Astrocyte (in vitro differentiated cells and primary cell): ENCODE measurements around the gene PPP1CC. TPM values are rescaled to one million over a fixed set of nuclear protein-coding genes. Genes with fewer than 3 reads are reported as not detected.

ENCODE experiments used
- DNase-seq: peaks from one replicate; pipeline ENCODE4 v3.0.0-alpha.2; 2010; ENCODE audit warnings: low read depth
- FAIRE-seq: peaks from 2 replicates; lab custom pipeline; 2011; peaks lifted over from hg19 to GRCh38; lab: Jason Lieb, UNC
- H2AFZ ChIP-seq: 2 replicates; pipeline ENCODE4 v1.6.0; 2012; ENCODE audit warnings: low read depth, low read length, inconsistent platforms
- H3K27ac ChIP-seq: 2 replicates; pipeline ENCODE4 v1.5.1; 2011; ENCODE audit warnings: low read depth, low read length, inconsistent platforms
- H3K27me3 ChIP-seq: 2 replicates; pipeline ENCODE4 v1.6.0; 2011; ENCODE audit warnings: low read length, inconsistent platforms; ENCODE audit not compliant: insufficient read depth
- H3K36me3 ChIP-seq: 2 replicates; pipeline ENCODE4 v1.5.1; 2011; ENCODE audit warnings: low read length, inconsistent platforms; ENCODE audit not compliant: insufficient read depth
- H3K4me1 ChIP-seq: 2 replicates; pipeline ENCODE4 v1.5.1; 2011; ENCODE audit warnings: low read length, inconsistent platforms; ENCODE audit not compliant: insufficient read depth
- H3K4me2 ChIP-seq: 2 replicates; pipeline ENCODE4 v1.6.0; 2012; ENCODE audit warnings: low read length, inconsistent platforms
- H3K4me3 ChIP-seq: 2 replicates; pipeline ENCODE4 v1.5.1; 2011; ENCODE audit warnings: low read depth, mild to moderate bottlenecking, low read length, inconsistent platforms; ENCODE audit not compliant: insufficient read depth
- H3K79me2 ChIP-seq: 2 replicates; pipeline ENCODE4 v1.6.0; 2012; ENCODE audit warnings: mild to moderate bottlenecking, low read length, inconsistent platforms; ENCODE audit not compliant: insufficient read depth
- H3K9ac ChIP-seq: 2 replicates; pipeline ENCODE4 v1.6.0; 2012; ENCODE audit warnings: mild to moderate bottlenecking, low read length, inconsistent platforms
- H3K9me3 ChIP-seq: 2 replicates; pipeline ENCODE4 v1.5.1; 2012; ENCODE audit warnings: low read depth, mild to moderate bottlenecking, low read length, inconsistent platforms; ENCODE audit not compliant: insufficient read depth
- H4K20me1 ChIP-seq: 2 replicates; pipeline ENCODE4 v1.6.0; 2012; ENCODE audit warnings: low read length, inconsistent platforms; ENCODE audit not compliant: insufficient read depth
- H3K27ac Mint-ChIP-seq: one replicate; pipeline ENCODE4 v1.8.0; 2021; ENCODE audit warnings: mild to moderate bottlenecking, mixed read lengths; ENCODE audit not compliant: unreplicated experiment
- H3K27me3 Mint-ChIP-seq: one replicate; pipeline ENCODE4 v1.8.0; 2021; ENCODE audit warnings: low read depth, mixed read lengths; ENCODE audit not compliant: unreplicated experiment
- H3K36me3 Mint-ChIP-seq: one replicate; pipeline ENCODE4 v1.8.0; 2021; ENCODE audit warnings: low read depth, mixed read lengths; ENCODE audit not compliant: unreplicated experiment
- H3K4me1 Mint-ChIP-seq: one replicate; pipeline ENCODE4 v1.8.0; 2021; ENCODE audit warnings: low read depth, mixed read lengths; ENCODE audit not compliant: unreplicated experiment
- H3K4me3 Mint-ChIP-seq: one replicate; pipeline ENCODE4 v1.8.0; 2021; ENCODE audit warnings: mild to moderate bottlenecking, moderate library complexity, mixed read lengths; ENCODE audit not compliant: unreplicated experiment
- H3K9me3 Mint-ChIP-seq: one replicate; pipeline ENCODE4 v1.8.0; 2021; ENCODE audit warnings: mild to moderate bottlenecking, mixed read lengths; ENCODE audit not compliant: unreplicated experiment
- EZH2 ChIP-seq: IDR thresholded peaks from 2 replicates; pipeline ENCODE4 v1.6.1; 2012; ENCODE audit warnings: mild to moderate bottlenecking, low read length, inconsistent platforms; ENCODE audit not compliant: insufficient read depth
- total RNA-seq: library from RNA; stranded (reverse); gene quantifications from 2 replicates; pipeline ENCODE4 v1.2.1, GENCODE V29; 2021
- TF ChIP-seq, protein P1 (sequence below): IDR thresholded peaks from 2 replicates; pipeline ENCODE4 v1.5.1; 2011; ENCODE audit warnings: low read depth, mild to moderate bottlenecking, inconsistent platforms, low read length, moderate library complexity; ENCODE audit not compliant: insufficient read depth

The PPP1CC gene
- total RNA-seq, 1 donor from 2014 or later, result 107 TPM

DNA sequence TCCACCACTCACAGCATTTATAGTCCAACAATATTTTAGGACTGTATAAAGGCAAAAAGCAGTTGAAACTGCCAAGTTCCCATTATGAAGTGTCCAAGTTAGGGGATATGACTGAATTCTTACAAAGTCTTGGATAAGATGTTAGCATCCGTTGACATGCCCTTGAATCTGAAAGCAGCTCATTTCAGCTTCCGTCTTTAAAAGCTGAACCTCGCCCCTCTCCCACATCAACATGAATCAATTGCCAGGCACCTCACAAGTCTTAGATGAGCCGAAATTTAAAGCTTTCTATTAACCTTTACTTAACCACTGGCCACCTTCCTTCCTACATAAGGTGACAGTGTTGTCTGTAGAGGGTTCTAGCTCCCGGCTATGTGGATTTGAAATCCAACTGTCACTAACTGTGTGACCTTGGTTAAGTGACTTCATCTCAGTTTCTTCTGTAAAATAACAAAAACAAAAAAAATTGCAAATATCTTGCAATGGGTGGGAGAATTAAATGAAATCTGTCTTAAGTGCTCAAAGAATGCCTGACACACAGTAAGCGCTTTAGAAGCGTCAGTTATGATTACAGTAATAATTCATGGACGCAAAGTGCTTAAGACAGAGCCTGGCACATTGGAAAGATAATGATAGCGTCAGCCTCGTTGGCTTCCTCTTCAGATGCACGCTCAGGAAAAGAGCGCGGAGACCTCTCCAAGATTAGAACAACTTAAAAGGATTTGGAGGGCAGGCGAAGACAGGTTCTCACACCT is 1.2 kb downstream of the PPP1CC start:
- H3K27me3 Mint-ChIP-seq, result no peaks in the 10 kb centered on the region
- H3K27ac Mint-ChIP-seq, result peak overlapping the region; percentile 92
- peaks cover 34% of the 10 kb centered on the region for H3K4me1 Mint-ChIP-seq
- H3K4me3 Mint-ChIP-seq, result peak overlapping the region; percentile 100
- Histone ChIP-seq H3K4me3 (peak overlapping the region; percentile 96), H3K4me2 (peak overlapping the region; percentile 97), H3K9me3 (no peaks in the 10 kb centered on the region), H3K79me2 (peaks cover 62% of the 10 kb centered on the region), H3K36me3 (no peaks in the 10 kb centered on the region), H3K27ac (peak overlapping the region; percentile 75), H2AFZ (no peak overlapping the region), H4K20me1 (peaks cover 55% of the 10 kb centered on the region), H3K4me1 (peaks cover 27% of the 10 kb centered on the region), H3K27me3 (no peaks in the 10 kb centered on the region), H3K9ac (peak overlapping the region; percentile 92)
- FAIRE-seq, result no peak
- peaks cover 2% of the 10 kb centered on the region for H3K36me3 Mint-ChIP-seq
- no peak for TF ChIP-seq EZH2
- TF ChIP-seq, protein P1, sequence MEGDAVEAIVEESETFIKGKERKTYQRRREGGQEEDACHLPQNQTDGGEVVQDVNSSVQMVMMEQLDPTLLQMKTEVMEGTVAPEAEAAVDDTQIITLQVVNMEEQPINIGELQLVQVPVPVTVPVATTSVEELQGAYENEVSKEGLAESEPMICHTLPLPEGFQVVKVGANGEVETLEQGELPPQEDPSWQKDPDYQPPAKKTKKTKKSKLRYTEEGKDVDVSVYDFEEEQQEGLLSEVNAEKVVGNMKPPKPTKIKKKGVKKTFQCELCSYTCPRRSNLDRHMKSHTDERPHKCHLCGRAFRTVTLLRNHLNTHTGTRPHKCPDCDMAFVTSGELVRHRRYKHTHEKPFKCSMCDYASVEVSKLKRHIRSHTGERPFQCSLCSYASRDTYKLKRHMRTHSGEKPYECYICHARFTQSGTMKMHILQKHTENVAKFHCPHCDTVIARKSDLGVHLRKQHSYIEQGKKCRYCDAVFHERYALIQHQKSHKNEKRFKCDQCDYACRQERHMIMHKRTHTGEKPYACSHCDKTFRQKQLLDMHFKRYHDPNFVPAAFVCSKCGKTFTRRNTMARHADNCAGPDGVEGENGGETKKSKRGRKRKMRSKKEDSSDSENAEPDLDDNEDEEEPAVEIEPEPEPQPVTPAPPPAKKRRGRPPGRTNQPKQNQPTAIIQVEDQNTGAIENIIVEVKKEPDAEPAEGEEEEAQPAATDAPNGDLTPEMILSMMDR, result no peak
- no peaks in the 10 kb centered on the region for H3K9me3 Mint-ChIP-seq
- DNase-seq, result no peak

DNA sequence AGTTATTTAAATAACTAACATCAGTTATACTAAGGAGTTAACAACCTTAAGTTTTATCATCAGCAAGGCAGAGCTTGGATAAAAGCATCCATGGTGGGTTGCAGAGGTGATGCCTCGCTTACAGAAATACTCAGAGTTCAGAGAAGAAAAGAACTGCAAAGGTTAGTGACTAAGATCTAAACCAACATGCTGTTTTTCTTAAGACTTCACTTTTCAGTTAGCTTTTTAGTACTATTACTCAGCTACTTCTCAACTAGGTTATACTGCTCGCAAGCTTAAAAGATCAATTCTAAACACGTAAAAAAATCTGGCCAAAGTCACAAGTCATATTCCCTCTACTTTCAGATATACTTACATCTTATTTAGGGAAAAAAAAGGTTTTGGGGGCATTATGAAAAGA is 2.8 kb downstream of the PPP1CC start:
- Histone ChIP-seq H3K79me2 (peaks cover 78% of the 10 kb centered on the region), H3K4me1 (peaks cover 27% of the 10 kb centered on the region), H3K9ac (peak overlapping the region; percentile 37), H3K4me3 (peak overlapping the region; percentile 24), H3K36me3 (no peaks in the 10 kb centered on the region), H2AFZ (no peak overlapping the region), H3K4me2 (peak overlapping the region; percentile 97), H4K20me1 (peaks cover 71% of the 10 kb centered on the region), H3K9me3 (no peaks in the 10 kb centered on the region), H3K27me3 (no peaks in the 10 kb centered on the region), H3K27ac (no peak overlapping the region)
- Mint-ChIP-seq H3K36me3 (peaks cover 8% of the 10 kb centered on the region), H3K9me3 (no peaks in the 10 kb centered on the region), H3K27ac (no peak overlapping the region), H3K27me3 (no peaks in the 10 kb centered on the region), H3K4me1 (peaks cover 34% of the 10 kb centered on the region), H3K4me3 (peak overlapping the region; percentile 71)
- no peak for TF ChIP-seq EZH2
- TF ChIP-seq, protein P1, result no peak
- DNase-seq (no peak), FAIRE-seq (no peak)

DNA sequence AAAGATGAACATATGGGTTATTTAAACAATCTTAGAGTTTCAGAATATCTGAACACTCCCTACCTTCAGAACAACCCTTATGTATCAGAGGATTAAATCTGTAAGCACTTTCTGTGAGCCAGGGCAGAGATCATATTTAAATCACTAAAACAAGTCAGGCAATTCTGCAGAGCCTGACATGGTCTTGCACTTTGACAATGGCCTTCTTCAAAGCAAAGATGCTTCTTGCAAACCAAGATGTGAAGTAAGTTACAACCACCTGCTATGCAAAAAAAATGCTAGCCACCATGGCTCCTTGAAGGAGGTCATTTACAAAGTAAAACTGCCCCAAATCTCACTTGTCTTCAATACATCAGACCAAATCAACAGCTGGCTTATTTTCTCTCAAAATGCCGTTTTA is 3.2 kb downstream of the PPP1CC start:
- no peak overlapping the region for H2AFZ ChIP-seq
- Mint-ChIP-seq H3K9me3 (no peaks in the 10 kb centered on the region), H3K27ac (no peak overlapping the region), H3K36me3 (peaks cover 8% of the 10 kb centered on the region), H3K4me3 (peak overlapping the region; percentile 71), H3K27me3 (no peaks in the 10 kb centered on the region), H3K4me1 (peaks cover 34% of the 10 kb centered on the region)
- H4K20me1 ChIP-seq, result peaks cover 75% of the 10 kb centered on the region
- H3K27me3 ChIP-seq, result no peaks in the 10 kb centered on the region
- no peaks in the 10 kb centered on the region for H3K9me3 ChIP-seq
- no peak overlapping the region for H3K27ac ChIP-seq
- H3K4me2 ChIP-seq, result peak overlapping the region; percentile 97
- H3K4me3 ChIP-seq, result peak overlapping the region; percentile 24
- no peak for TF ChIP-seq EZH2
- TF ChIP-seq, protein P1, result no peak
- peaks cover 82% of the 10 kb centered on the region for H3K79me2 ChIP-seq
- DNase-seq (no peak), FAIRE-seq (no peak)
- no peaks in the 10 kb centered on the region for H3K36me3 ChIP-seq
- peaks cover 25% of the 10 kb centered on the region for H3K4me1 ChIP-seq
- peak overlapping the region; percentile 37 for H3K9ac ChIP-seq
